ENCODE results near the gene SRXN1.

Gene SRXN1

DNA sequence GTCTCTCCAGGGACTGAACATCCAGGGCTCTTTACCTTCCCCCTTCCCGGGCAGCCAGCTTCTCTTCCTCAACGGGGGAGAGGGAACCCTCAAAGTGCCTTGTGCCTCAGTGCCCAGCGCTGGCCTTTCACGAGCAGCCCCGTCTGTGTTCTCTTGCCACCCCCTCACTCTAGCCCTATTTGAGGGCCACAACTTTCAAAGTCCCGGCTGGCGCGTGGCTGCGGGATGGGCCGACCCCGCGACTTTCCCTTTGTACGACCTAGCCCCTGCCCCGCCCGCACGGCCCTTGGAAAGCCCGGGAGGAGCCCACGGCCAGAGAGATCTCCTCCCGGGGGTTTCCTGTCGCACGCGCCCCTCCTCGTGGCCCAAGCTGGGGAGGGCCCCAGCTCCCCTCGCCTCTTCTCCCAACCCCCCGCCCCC lies 22.0 kb upstream of the SRXN1 start:
- FAIRE-seq = no peak

DNA sequence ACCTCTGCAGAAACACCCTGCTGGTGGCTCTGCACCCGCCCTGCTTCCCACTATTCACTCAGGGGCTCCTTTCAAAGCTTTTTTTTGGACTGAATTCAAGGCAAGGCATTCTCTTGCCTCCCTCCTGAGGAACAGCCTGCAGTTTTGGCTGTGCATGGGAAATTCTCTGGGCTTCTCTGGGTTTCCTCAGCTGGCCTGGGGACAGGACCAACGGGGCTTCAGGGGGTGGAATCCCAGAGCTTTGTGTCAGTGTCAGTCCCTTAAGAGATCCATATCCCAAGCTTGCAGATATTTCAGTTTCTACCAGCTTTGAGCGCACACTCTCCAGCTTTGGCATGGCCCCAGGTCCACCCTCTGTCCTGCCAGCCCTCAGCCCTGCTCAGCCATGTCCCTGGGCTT lies 20.6 kb upstream of the SRXN1 start:
- FAIRE-seq = no peak

DNA sequence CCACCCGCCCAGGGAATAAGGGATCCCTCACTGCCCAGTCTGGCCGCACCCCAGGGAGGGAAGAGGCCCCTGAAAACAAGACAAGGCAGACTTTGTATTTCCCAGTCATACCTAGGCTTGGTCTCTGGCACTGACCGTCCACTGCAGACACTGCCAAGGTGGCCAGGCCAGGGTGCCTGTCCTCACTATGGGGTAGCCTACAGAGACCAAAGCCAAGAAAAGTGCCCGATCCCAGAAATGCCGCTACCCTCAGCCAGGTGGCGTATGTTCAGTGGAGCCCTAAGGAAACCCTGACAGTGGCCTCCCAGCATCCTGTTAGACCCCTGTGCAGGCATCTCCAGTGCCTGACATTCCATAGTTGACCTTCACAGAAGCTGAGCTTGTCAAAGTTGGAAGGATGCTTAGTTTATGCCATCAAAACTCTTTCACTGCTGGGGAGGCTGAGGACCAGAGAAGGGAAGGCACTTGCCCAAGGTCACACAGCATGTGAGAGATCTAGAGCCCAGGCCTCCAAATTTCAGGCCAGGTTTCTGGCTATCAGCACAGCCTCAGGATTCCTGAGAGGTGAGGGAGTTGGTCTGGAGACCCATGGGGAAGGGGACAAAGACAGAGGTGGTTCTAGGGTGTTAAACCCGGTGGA lies 20.1 kb upstream of the SRXN1 start:
- FAIRE-seq = no peak

DNA sequence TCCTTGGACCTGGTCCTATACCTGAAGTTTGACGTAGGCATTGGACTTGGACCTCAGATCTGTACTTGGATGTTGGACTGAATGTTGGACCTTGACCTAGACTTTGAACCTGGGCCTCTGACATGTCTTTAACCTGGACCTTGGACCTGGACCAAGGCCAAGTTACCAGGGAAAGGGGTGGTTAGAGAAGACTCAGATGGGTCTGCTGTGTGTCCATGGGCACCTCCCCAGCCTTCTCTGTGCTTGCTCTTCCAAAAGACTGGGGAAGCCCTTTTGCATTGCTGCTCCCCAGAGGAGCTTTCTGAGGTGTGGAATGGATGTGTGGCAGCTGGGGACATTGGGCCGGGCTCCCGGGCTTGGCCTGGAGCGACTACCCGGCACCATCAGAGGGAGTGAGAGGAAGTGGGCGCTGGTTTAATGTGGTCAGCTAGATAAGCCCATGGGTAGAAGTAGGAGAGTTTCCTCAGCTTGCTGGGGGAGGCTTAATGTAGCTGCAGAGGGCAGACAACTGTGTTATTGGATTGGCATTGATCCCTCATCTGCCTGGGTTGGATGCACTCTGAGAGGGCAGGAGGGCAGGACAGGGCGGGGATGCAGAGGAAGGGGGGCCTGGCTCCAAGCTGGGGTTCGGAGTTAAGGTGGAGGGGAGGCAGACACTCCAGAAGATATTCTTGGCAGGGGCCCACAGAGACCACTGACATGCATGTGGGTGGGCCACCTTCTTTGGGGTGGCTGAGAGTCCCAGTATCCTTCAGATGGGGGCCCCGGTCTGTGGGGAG lies 18.4 kb upstream of the SRXN1 start:
- no peak for FAIRE-seq

DNA sequence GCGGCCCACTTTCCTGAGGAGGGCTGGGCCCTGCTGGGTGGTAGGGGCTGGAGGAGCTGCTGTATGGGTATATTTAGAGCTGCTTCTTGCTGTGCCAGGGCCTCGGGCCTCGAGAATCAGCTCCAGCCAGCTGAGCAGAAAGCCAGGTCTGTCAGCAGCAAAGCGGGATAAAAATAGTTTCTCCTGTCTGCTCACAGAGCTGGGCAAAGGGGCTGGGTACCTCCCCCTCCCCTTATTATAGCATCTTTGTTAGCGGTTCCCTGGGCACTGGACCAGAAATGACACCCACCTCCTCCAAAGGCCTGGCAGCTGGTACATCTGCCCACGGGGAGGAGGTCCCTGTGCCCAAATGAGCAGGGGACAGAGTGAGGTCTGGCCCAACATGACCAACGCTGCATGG lies 16.6 kb upstream of the SRXN1 start:
- FAIRE-seq = no peak

DNA sequence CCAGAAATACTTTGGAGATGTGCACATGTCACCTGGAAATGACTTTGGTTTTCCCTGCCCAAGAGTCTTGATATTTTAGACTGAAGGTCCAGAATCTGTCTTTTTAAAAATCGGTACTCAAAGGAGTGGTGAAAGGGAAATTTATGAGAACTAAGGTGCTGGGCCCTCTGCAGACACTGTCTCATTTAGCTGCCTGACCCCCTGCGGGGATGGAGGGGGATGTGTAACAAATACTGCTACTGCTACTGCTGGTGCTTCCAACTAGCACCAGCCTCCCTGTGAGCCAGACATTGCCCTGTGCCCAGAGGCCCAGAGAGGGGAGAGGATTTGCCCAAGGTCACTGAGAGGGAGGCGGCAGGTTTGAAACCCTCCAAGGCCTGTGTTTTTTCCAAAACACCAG lies 15.6 kb upstream of the SRXN1 start:
- no peak for FAIRE-seq

DNA sequence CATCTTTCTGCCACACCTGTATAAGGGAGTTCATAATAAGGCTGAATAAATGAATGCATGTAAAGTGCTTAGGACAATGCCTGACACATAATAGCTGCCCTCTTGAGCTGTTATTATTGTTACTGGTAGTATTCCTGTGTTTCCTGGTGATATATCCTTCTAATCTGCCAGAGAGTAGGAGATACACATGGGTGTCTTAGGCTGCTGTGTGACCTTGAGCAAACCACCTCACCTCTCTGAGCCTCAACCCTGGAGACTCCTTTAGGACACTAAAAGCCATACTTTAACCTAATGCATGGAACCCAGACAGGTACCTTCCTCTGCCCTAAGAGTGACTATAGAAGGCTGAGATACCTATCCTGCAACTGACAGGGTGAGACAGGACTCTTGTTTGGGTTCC lies 15.1 kb upstream of the SRXN1 start:
- no peak for FAIRE-seq

DNA sequence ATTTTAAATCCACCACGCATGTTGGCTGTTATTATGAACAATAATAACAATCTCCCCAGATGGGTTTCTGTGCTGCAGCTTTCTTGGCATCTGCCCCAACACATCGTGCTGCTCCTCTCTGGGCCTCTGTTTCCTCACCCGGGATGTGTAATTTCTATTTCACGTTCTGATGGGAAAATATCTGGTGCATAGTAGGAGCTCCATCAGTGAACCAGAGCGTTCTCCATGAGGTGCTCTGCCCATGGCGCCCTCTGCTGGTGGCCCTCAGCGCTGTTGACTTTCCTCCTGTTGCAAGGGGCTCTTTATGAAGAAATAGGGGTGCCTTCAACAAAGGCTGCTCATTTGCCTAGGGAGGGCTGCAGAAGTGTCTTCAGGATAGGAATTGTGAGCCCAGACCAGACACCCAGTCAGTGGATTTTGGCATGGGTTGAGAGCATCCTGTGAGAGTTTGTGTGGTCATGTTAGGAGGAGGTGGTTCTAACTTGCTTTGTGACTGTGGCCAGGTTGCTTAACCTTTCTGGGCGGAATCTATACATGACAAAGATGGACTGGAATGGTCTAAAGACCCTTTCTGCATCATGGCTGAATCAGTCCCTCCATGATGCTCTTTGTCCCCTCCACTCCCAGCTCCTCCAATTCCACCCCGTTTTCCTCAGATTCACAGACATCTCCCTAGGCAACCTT lies 14.5 kb upstream of the SRXN1 start:
- FAIRE-seq = no peak

DNA sequence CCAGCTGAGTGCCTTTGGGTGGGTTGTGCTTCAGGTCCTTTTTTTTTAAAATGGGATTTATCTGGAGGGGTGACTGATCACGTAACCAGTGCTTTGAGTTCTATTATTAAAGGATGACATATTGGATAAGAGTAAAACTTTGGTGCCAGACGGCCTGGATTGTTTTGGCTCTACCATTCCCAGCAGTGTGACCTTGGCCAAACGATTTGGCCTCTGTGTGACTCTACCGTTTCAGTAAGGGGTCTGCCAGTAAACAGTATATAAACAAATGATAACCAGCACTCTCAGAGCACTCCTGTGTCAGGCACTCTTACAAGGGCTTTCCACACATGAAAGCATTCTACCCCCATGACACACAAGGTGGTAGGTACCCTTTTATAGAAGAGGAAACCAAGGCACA lies 13.9 kb upstream of the SRXN1 start:
- FAIRE-seq = no peak

DNA sequence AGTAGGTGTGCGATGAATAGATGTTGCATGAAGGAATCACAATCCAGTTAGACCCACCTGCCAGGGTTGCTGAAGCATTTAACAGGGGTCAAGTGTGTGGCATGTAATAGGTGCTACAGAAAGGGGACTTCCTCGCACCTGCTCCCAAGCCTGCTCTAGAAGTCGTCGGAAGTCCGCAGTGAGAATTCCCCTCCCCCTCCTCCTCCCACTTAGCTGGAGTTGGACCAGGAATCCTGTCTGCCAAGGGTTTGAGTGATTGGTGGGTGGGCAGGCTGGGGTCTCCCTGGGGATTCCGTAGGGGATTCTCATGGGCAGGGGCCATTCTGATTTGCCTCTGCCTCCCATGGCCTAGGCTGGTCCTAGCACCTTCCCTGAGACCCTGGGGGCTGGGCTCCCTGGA lies 12.3 kb upstream of the SRXN1 start:
- FAIRE-seq = no peak

DNA sequence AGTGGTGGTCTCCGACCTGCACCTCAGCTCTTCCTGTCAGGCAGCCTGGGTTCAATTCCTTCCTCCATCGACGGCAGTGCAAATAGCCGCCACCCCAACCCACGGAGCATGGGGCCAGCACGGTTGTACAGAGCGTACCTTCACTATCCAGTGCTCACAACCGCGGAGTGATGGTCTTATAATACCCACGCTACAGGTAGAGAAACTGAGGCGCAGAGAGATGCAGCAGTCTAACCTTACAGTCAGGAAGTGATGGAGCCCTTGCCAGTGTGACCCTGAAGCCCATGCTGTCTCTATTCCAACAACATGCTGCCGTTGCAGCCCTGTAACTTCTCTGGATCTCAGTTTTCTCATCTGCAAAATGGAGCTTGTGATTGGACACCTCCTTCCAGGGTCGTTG lies 11.6 kb upstream of the SRXN1 start:
- no peak for FAIRE-seq

DNA sequence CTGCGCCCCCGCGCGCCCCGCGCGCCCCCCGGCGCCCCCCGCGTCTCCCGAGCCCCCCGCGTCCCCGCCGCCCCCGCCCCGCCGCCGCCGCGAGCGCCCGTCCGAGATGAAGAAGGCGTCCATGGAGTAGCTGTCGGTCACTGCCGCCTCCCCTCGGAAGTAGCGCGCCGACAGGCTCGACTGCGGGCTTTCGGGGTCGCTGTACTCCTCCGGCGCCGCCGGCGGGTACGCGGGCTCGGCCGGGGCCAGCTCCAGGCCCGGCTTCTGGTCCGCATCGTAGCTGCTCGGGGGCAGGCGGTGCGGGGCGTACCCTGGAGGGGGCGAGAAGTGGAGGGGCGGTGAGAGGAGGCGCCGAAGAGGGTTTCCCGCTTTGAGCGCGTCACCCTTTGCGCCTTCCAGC lies 11.2 kb upstream of the SRXN1 start:
- FAIRE-seq = no peak

DNA sequence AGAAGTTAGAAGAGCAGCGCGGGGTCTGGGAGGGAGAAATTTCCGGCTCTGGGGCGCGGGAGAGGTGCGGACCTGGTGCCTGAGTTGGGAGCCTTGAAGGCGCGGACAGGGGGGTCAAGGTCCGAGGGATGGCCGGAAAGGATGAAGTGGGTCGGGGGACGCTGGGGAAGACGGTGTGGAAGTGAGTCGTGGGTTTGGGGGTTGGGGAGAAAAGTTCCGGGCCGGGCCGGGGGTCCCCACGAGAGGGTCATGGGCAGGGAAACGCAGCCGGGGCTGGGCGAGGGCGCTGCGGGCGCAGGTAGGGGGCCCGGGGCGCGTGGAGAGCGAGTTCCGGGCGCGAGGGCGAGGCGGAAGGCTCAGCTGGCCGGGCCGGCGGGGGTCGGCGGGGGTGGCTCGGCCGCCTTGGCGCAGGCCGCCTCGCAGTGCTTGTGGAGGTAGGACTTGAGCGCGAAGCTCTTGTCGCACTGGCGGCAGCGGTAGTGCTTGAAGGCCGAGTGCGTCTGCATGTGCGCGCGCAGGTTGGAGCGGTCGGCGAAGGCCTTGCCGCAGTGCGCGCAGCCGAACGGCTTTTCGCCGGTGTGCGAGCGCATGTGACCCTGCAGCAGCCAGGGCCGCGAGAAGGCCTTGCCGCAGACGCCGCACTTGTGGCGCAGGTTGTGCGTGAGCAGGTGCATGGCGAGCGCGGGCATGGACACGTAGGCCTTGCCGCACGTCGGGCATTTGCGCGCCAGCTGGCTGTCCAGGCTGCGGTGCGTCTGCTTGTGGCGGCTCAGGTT lies 10.5 kb upstream of the SRXN1 start:
- no peak for FAIRE-seq

DNA sequence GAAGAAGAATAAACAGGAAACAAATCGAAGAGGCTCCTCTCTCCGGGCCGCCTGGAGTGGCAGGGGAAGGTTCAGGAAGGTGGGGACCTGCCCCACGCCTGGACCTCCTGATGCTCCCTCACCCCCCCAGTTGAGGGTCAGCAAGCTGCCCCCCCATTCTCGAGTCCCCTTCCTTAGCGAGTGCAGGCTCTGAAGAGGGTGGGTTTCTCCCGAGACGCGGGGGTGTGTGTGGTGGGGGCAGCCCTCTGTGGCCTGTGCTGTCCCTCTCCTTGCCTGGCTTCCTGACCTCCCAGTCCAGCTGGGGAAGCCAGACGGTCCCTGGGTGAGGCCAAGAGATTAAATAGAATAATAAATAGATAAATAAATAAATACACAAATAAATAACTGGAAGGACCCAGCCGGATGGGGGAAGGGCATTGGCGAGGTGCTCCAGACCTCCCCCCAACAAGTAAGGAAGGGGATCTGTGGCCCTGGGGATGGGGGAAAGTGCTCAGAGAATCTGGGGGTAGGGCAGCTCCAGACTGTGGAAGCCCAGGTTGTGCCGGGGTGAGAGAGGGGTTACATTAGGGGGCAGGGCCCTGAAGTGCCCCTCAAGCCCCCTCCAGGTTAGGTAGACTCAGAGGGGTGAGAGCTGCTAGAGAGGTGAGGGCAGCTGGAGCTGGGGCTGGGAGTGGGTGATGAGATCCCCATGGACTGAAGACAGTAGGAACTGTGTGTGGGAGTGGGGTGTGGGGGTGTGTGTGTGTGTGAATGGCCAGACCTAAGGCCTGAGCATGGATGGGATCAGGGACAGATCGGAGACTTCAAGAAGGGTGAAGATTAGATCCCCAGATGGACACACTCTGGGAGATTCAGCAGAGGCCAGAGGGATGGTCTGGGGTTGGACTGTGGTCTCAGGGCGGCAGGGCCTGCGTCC lies 9.5 kb upstream of the SRXN1 start:
- no peak for FAIRE-seq

DNA sequence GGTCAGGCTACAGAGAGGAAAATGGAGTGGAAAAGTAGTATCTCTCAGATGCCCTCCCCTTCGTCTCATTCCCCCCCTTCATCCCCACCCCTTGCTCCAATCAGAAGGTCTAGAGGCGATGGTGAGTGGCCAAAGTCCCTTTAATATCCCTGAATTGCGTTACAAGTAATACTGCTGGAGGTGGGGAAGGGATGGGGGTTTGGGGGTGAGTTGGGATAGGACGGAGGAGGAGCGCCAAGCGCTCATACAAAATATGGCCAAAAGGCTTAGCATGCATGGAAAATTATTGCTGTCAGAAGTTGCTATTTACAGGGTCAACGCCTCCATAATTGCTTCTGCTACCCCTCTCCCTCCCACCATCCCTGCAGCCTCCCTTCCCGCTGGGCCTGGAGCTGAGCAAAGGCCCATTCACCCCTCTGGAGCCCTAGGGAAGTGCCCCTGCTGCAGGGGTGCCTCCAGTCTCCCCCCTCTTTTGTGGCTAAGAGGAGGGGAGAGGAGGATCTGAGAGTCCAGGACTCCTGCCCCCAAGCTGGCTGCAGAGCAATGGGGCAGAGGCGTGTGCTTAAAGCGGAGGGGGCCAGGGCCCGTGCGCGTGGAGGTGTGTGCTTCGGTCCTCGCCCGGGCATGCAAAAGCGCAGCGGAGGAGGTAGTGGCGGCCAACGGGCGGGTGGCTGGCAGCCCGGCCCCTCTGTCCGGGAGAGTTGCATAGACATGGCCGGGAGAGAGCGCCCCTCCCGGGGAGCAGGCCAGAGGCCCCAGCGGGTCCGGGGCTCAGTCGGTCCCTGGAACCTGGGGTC lies 8.7 kb upstream of the SRXN1 start:
- FAIRE-seq = no peak

DNA sequence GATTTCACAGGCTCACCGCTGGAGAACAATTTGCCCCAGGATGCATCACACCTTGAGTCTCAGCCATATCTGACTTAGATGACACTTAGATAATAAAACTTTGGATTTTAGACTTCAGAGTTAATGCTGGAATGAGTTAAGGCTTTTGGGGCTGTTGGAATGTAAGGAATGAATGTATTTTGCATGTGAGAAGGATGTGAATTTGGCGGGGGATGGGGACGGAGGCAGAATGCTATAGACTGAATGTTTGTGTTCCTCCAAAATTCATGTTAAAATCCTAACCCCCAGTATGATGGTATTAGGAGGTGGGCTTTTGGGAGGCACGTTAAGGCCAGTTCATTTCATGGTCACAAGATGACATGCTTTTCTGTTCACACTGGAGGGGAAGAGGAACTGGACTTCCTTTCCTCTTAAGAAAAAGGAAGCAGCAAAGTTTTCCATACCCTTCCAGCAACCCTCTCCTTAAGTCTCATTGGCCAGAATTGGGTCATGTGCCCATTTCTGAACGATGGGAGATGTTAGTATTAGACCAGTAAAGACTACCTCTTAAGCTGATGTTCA lies 5.8 kb upstream of the SRXN1 start:
- no peak for FAIRE-seq

DNA sequence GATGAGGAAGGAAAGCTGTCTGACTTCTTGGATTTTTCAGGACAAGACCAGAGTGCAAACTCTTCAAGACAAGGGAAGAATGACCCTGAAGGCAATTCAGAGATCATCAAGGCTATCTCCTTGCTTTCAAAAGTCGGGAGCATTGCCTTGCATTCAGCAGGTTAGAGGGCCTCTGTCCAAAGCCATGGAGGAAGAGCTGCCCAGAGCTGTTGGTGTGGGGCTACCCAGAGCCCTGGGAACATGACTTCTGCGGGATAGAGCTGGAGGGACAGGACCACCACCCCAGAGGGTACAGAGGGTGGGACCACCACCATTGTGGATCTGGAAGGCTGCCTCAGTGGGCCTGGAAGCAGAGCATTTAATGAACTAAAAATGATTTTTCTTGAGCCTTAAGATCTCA lies 5.2 kb upstream of the SRXN1 start:
- no peak for FAIRE-seq

DNA sequence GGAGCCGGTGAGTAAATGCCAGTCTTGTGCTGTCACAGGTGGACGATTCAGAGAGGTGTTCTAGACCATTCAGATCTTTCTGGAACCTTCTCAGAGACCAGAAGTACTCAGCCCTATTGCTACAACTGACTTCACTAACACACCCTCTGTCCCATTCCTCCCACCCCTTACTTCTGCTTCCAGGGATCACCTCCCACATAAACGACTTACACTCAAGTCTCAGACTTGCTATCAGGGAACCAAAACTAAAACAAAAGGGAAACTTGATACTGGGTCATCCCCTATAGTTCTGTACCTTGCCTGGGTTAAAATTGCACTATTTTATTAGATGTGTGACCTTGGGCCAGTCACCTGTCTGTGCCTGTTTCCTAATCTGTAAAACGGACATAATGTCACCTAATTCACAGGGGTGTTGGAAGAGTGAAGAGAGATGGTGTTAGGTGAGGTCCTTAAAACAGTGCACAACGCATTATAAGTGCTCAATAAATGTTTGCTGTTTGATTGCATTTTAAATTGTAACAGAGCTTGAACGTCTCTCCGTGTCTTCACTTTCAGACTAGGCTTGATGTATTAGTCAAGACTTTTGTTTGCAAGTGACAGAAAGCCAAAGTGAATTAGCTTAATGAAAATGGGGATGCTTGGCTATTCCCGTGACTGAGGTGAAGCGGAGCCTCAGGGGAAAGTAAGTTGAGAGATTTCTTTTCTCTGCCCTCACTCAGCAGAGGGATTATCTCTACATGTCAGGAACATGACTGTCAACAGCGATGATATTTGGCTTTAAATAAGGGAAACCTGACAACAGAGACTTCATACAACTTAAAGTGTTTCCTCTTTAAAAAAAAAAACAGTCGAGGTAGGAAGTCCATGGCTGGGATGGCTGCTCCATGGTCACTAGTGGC lies 3.0 kb upstream of the SRXN1 start:
- no peak for FAIRE-seq

DNA sequence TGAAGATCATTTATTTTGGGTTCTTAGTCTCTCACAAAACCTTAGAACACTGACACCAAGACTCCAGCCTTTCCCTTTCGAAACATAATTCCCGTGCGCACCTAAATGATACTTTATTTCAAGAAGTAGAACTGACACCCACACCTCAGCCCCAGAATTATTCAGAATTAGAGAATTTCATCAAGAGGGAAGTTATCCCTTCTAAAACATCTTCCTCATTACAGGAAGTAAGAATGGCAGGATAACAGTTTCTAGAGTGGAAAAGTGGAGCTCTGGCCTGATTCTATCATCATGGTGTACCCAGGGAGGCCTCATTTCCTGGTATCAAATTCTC lies 1.4 kb upstream of the SRXN1 start:
- no peak for FAIRE-seq
